H1 (cell line): Measurements from ENCODE around the gene DERL3. TPM values are rescaled to one million over a fixed set of nuclear protein-coding genes. Genes with fewer than 3 reads are reported as not detected.
A peak's percentile ranks its signal among the peaks of the same experiment; 100 is the strongest.

Source experiments
- CTCF ChIA-PET: fragments of 300-600 bp; sonication (Branson Sonifier 250); formaldehyde crosslinking; loops from one replicate; lab custom pipeline; 2021; ENCODE audit not compliant: partially characterized antibody; lab: Charles Lee
- POLR2A ChIA-PET: fragments of 300-600 bp; sonication (Branson Sonifier 250); formaldehyde crosslinking; loops from one replicate; lab custom pipeline; 2021; ENCODE audit warnings: inconsistent platforms; ENCODE audit not compliant: partially characterized antibody; lab: Charles Lee
- DNase-seq, 2 experiments: peaks; one replicate each; pipeline versions ENCODE4 v3.0.0 to v3.0.0-alpha.2; 2010 to 2022; ENCODE audit warnings: low spot score in 2 of 2, low read depth in 1 of 2, mixed read lengths in 1 of 2
- FAIRE-seq: peaks from 2 replicates; lab custom pipeline; 2011; peaks lifted over from hg19 to GRCh38; lab: Jason Lieb, UNC
- H2AFZ ChIP-seq: 2 replicates; pipeline ENCODE4 v1.8.1; 2012; ENCODE audit warnings: low read length, inconsistent platforms
- H2AK5ac ChIP-seq: 2 replicates; pipeline ENCODE4 v1.6.1; 2013; ENCODE audit warnings: low read depth, low read length
- H2BK120ac ChIP-seq: replicated peaks from 2 replicates; pipeline ENCODE3; 2013; ENCODE audit warnings: low read depth, low read length, inconsistent platforms
- H2BK12ac ChIP-seq: 2 replicates; pipeline ENCODE4 v1.6.1; 2013; ENCODE audit warnings: low read depth, low read length
- H2BK15ac ChIP-seq: 2 replicates; pipeline ENCODE4 v1.6.1; 2013; ENCODE audit warnings: low read length
- H2BK20ac ChIP-seq: 2 replicates; pipeline ENCODE4 v1.6.1; 2013; ENCODE audit warnings: low read length
- H2BK5ac ChIP-seq: 2 replicates; pipeline ENCODE4 v1.6.1; 2013; ENCODE audit warnings: low read depth, low read length
- H3K14ac ChIP-seq: 2 replicates; pipeline ENCODE4 v1.6.1; 2013; ENCODE audit warnings: inconsistent platforms; ENCODE audit not compliant: insufficient read length
- H3K18ac ChIP-seq: 2 replicates; pipeline ENCODE4 v1.6.1; 2013; ENCODE audit warnings: low read length; ENCODE audit errors: extremely low read depth
- H3K23ac ChIP-seq: 2 replicates; pipeline ENCODE4 v1.6.1; 2013; ENCODE audit warnings: inconsistent platforms; ENCODE audit not compliant: insufficient read length
- H3K23me2 ChIP-seq: 2 replicates; pipeline ENCODE4 v1.6.1; 2013; ENCODE audit warnings: low read depth, low read length
- H3K27ac ChIP-seq: 2 replicates; pipeline ENCODE4 v1.6.1; 2011; ENCODE audit warnings: low read depth, low read length, inconsistent platforms
- H3K27me3 ChIP-seq, 4 experiments: replicated peaks in 1 of 4; 1 replicate in 1 of 4; 2 replicates in 3 of 4; pipeline versions ENCODE4 v1.6.1 to v1.8.1; 2011 to 2013; ENCODE audit warnings: low read length in 3 of 4, mild to moderate bottlenecking in 3 of 4, inconsistent platforms in 2 of 4, mixed read lengths in 2 of 4, moderate library complexity in 1 of 4; ENCODE audit not compliant: control insufficient read depth in 3 of 4, insufficient read depth in 3 of 4; ENCODE audit errors: extremely low read depth in 1 of 4
- H3K36me3 ChIP-seq, 4 experiments: 2 replicates each; pipeline versions ENCODE4 v1.6.1 to v1.8.1; 2011 to 2013; ENCODE audit warnings: mild to moderate bottlenecking in 4 of 4, low read length in 3 of 4, moderate library complexity in 2 of 4, control low read depth in 1 of 4, inconsistent platforms in 1 of 4; ENCODE audit not compliant: insufficient read depth in 4 of 4, control insufficient read depth in 2 of 4
- H3K4ac ChIP-seq: replicated peaks from 2 replicates; pipeline ENCODE3; 2013; ENCODE audit warnings: low read length, low read depth, mixed read lengths, inconsistent platforms; ENCODE audit not compliant: insufficient read length
- H3K4me1 ChIP-seq, 4 experiments: replicated peaks in 1 of 4; 1 replicate in 1 of 4; 2 replicates in 3 of 4; pipeline versions ENCODE4 v1.6.1 to v1.8.1; 2011 to 2013; ENCODE audit warnings: low read length in 3 of 4, inconsistent platforms in 2 of 4, mixed read lengths in 1 of 4; ENCODE audit not compliant: insufficient read depth in 4 of 4, control insufficient read depth in 3 of 4
- H3K4me2 ChIP-seq, 2 experiments: 2 replicates each; pipeline versions ENCODE4 v1.6.1 to v1.8.1; 2011 to 2013; ENCODE audit warnings: low read depth in 2 of 2, low read length in 2 of 2, control low read depth in 1 of 2, inconsistent platforms in 1 of 2, mild to moderate bottlenecking in 1 of 2; ENCODE audit not compliant: insufficient read depth in 1 of 2
- H3K4me3 ChIP-seq, 4 experiments: fragments of 200-600, 300-600 bp in 1 of 4; sonication (generic), shearing (Covaris generic), sonication (Bioruptor Twin) in 1 of 4; 2 replicates each; pipeline versions ENCODE4 v1.5.1 to v1.8.1; 2011 to 2016; ENCODE audit warnings: low read length in 4 of 4, low read depth in 3 of 4, control low read depth in 2 of 4, inconsistent platforms in 2 of 4, mild to moderate bottlenecking in 2 of 4, mixed read lengths in 1 of 4, moderate library complexity in 1 of 4; ENCODE audit not compliant: insufficient read depth in 2 of 4; ENCODE audit errors: extremely low read depth in 1 of 4
- H3K56ac ChIP-seq: replicated peaks from 2 replicates; pipeline ENCODE3; 2013; ENCODE audit warnings: low read depth, mild to moderate bottlenecking, mixed read lengths, low read length, inconsistent platforms; ENCODE audit not compliant: insufficient read length
- H3K79me1 ChIP-seq: 2 replicates; pipeline ENCODE4 v1.6.1; 2013; ENCODE audit warnings: low read depth, low read length, control low read depth
- H3K79me2 ChIP-seq, 2 experiments: 2 replicates each; pipeline versions ENCODE4 v1.6.1 to v1.8.1; 2012 to 2013; ENCODE audit warnings: low read length in 2 of 2, mild to moderate bottlenecking in 2 of 2, inconsistent platforms in 1 of 2; ENCODE audit not compliant: insufficient read depth in 2 of 2, control insufficient read depth in 1 of 2
- H3K9ac ChIP-seq, 4 experiments: replicated peaks in 1 of 4; 1 replicate in 1 of 4; 2 replicates in 3 of 4; pipeline versions ENCODE4 v1.6.1 to v1.8.1; 2011 to 2013; ENCODE audit warnings: low read depth in 3 of 4, low read length in 3 of 4, control low read depth in 2 of 4, mild to moderate bottlenecking in 2 of 4, moderate library complexity in 2 of 4, inconsistent platforms in 1 of 4; ENCODE audit errors: extremely low read depth in 1 of 4
- H3K9me3 ChIP-seq, 2 experiments: 2 replicates each; pipeline versions ENCODE4 v1.6.1 to v1.8.1; 2012 to 2013; ENCODE audit warnings: mild to moderate bottlenecking in 2 of 2, moderate library complexity in 2 of 2, control low read depth in 1 of 2, inconsistent platforms in 1 of 2, low read depth in 1 of 2, low read length in 1 of 2, mixed read lengths in 1 of 2; ENCODE audit not compliant: insufficient read depth in 2 of 2
- H4K20me1 ChIP-seq, 2 experiments: replicated peaks in 1 of 2; 2 replicates each; pipeline versions ENCODE3 to v1.8.1; 2011 to 2013; ENCODE audit warnings: inconsistent platforms in 2 of 2, low read length in 2 of 2, mild to moderate bottlenecking in 1 of 2; ENCODE audit not compliant: insufficient read depth in 2 of 2, control insufficient read depth in 1 of 2
- H4K5ac ChIP-seq: 2 replicates; pipeline ENCODE4 v1.6.1; 2013; ENCODE audit warnings: low read length, low read depth, mixed read lengths, inconsistent platforms; ENCODE audit not compliant: insufficient read length
- H4K8ac ChIP-seq: 2 replicates; pipeline ENCODE4 v1.8.0; 2013; ENCODE audit warnings: mild to moderate bottlenecking, moderate library complexity, low read length, inconsistent platforms; ENCODE audit not compliant: insufficient read depth; ENCODE audit errors: extremely low read depth
- H4K91ac ChIP-seq: replicated peaks from 2 replicates; pipeline ENCODE3; 2013; ENCODE audit warnings: low read length, mixed read lengths, inconsistent platforms; ENCODE audit not compliant: insufficient read length
- CBX8 ChIP-seq: fragments of 300-800, 300-1000 bp; sonication (generic); IDR thresholded peaks from 2 replicates; pipeline ENCODE4 v1.7.1; 2016; ENCODE audit warnings: low read depth, low read length, borderline replicate concordance
- CEBPB ChIP-seq: IDR thresholded peaks from 2 replicates; pipeline ENCODE4 v1.6.1; 2012; ENCODE audit warnings: low read depth, low read length
- CREB1 ChIP-seq: IDR thresholded peaks from 2 replicates; pipeline ENCODE4 v1.6.1; 2012; ENCODE audit warnings: inconsistent platforms
- EP300 ChIP-seq, 2 experiments: IDR thresholded peaks; 1 replicate in 1 of 2; 2 replicates in 1 of 2; pipeline ENCODE4 v1.6.1; 2011 to 2012; ENCODE audit warnings: low read depth in 2 of 2, low read length in 2 of 2, mild to moderate bottlenecking in 2 of 2, borderline replicate concordance in 1 of 2, inconsistent platforms in 1 of 2, moderate library complexity in 1 of 2
- JUN ChIP-seq: IDR thresholded peaks from 2 replicates; pipeline ENCODE4 v1.6.1; 2011; ENCODE audit warnings: low read depth, mild to moderate bottlenecking, improper control_type of control experiment, low read length
- RBBP5 ChIP-seq: IDR thresholded peaks from 2 replicates; pipeline ENCODE4 v1.7.1; 2012; ENCODE audit warnings: low read depth, mild to moderate bottlenecking, inconsistent platforms, low read length, moderate library complexity, borderline replicate concordance
- SP1 ChIP-seq: IDR thresholded peaks from 2 replicates; pipeline ENCODE4 v1.6.1; 2011; ENCODE audit warnings: low read depth, low read length
- SP4 ChIP-seq: IDR thresholded peaks from 2 replicates; pipeline ENCODE4 v1.6.1; 2012; ENCODE audit warnings: low read length, inconsistent platforms
- TAF7 ChIP-seq: optimal IDR thresholded peaks from 2 replicates; pipeline ENCODE3; 2011; ENCODE audit warnings: low read depth, mild to moderate bottlenecking, inconsistent platforms, low read length, moderate library complexity, borderline replicate concordance
- USF2 ChIP-seq: IDR thresholded peaks from 2 replicates; pipeline ENCODE4 v1.6.1; 2011; ENCODE audit warnings: low read length, improper control_type of control experiment
- WGBS, 2 experiments: shearing (Covaris generic) in 1 of 2; methylation state at CpG; one replicate each; pipeline versions ENCODE4 v1.1.6 to v1.1.7; 2013 to 2015; ENCODE audit warnings: low lambda C conversion rate in 2 of 2, mixed read lengths in 2 of 2, inconsistent platforms in 1 of 2, low coverage in 1 of 2, missing lambda C conversion rate in 1 of 2; ENCODE audit not compliant: insufficient replicate concordance in 2 of 2, insufficient coverage in 1 of 2, insufficient read length in 1 of 2; ENCODE audit errors: extremely low coverage in 1 of 2, missing lambda C conversion rate in 1 of 2; 5-methylcytosine and 5-hydroxymethylcytosine counted together
- polyA plus RNA-seq, 7 experiments: library from polyadenylated mRNA; depleted of rRNA in 3 of 7; stranded (reverse) in 5 of 7; unstranded in 2 of 7; fragments of >200 nt in 5 of 7; fragments of 200-250 nt in 2 of 7; gene quantifications; 1 replicate in 5 of 7; 2 replicates in 1 of 7; 4 replicates in 1 of 7; pipeline versions ENCODE4 v1.2.1 to v1.2.3, GENCODE V29; 2011 to 2013; ENCODE audit warnings: missing spikeins in 2 of 7, mixed read lengths in 2 of 7
- total RNA-seq: library from RNA; stranded (reverse); fragmentation: NEBNext Ultra II Directional; extraction: Animal tissue kit (Norgen Biotek cat#: 25700); gene quantifications from 2 replicates; pipeline ENCODE4 v1.2.1, GENCODE V29; 2021

DERL3 gene
- total and polyA plus RNA-seq, 2 of the 8 experiments (the other 6 are each of a cell fraction or from before 2014, with no cell fraction given): 8.7 to 19.5 TPM

- Histone ChIP-seq H2BK5ac (peak overlapping the region; percentile 85), H3K79me2 (no peaks in the 10 kb centered on the region), H3K27me3 (no peaks in the 10 kb centered on the region), H3K23ac (no peak overlapping the region), H3K9ac (peak overlapping the region in 3 of 4 experiments; percentile 45 to 50 (median 49); a peak in 5 of 7 replicates), H4K8ac (peak overlapping the region; percentile 82), H4K91ac (peak overlapping the region; percentile 96), H3K27ac (peak overlapping the region; percentile 68), H2BK120ac (peak overlapping the region; percentile 66), H3K36me3 (no peaks in the 10 kb centered on the region), H2AFZ (peak overlapping the region; percentile 97), H3K4me2 (peak overlapping the region; percentile 76 to 97), H3K79me1 (no peaks in the 10 kb centered on the region), H4K5ac (peak overlapping the region; percentile 98), H2BK15ac (0 out of 2 replicates have a peak overlapping the region, but pooled peaks have one; percentile 1), H2BK12ac (peak overlapping the region; percentile 30; the same call in 1 of the 2 replicates), H3K23me2 (peaks cover 11% of the 10 kb centered on the region), H3K4me1 (peaks cover 3 to 15% (median 5%) of the 10 kb centered on the region in 4 experiments; a peak in 6 of 7 replicates), H3K4ac (peak overlapping the region; percentile 95), H3K4me3 (peak overlapping the region; percentile 48 to 84 (median 68)), H3K56ac (peak overlapping the region; percentile 80), H4K20me1 (peaks cover 0 to 6% of the 10 kb centered on the region in 2 experiments), H3K9me3 (no peaks in the 10 kb centered on the region), H3K14ac (peak overlapping the region; percentile 82), H2BK20ac (no peak overlapping the region), H2AK5ac (no peak overlapping the region), H3K18ac (peak overlapping the region; percentile 80)
- ChIA-PET POLR2A (interaction anchor here (0.5 to 3.3 kb wide), 21 partner anchors 9 to 432 kb away, joined by 3 to 37 read pairs (median 4); partner anchors contain the start of genes DERL3, MIF and MMP11), CTCF (interaction anchor here (0.7 to 2.5 kb wide), 15 partner anchors 7 to 297 kb away, joined by 3 to 13 read pairs (median 4); partner anchors contain the start of gene MIF)
- DNase-seq (peak in 1 of 2 experiments; percentile 72), FAIRE-seq (no peak)
- 3% methylated on average over 42 of the region's 58 CpGs; no CpG with 5 or more reads in 1 of the 2 experiments for WGBS, 2 experiments
- TF ChIP-seq EP300 (IDR thresholded peaks at IDR 0.05; ENCODE audit: borderline replicate concordance in 1 of 2, low read depth in 2 of 2, low read length in 2 of 2) (no peak), CREB1 (no peak), CEBPB (no peak), CBX8 (no peak), TAF7 (no peak), JUN (no peak), SP1 (no peak), USF2 (no peak), RBBP5 (0 out of 2 replicates have a peak, but pooled peaks have one; percentile 59), SP4 (no peak)
Measured at GRCh38 chr22:23856721-23857605, 18.2 kb upstream of the DERL3 start.
